Activated CD4-positive, alpha-beta T cell treated with anti-CD3 and anti-CD28 coated beads, Interleukin-2, amount 10 ng/mL, durations not matched to agents 7 days and 5 days (primary cell): Measurements from ENCODE around the gene ZSWIM8. TPM values are rescaled to one million over a fixed set of nuclear protein-coding genes. Genes with fewer than 3 reads are reported as not detected.
"Not testable (repeated sequence)": the region's sequence is repeated elsewhere in the genome, so short reads cannot be mapped to it uniquely, and the experiment has no call there.

Experiments
- CTCF ChIA-PET: fragments of 350-600 bp; sonication (Branson Sonifier 250); formaldehyde crosslinking; loops from one replicate; lab custom pipeline; 2021; ENCODE audit warnings: antibody characterized with exemption; lab: Charles Lee
- POLR2A ChIA-PET: fragments of 350-600 bp; sonication (Branson Sonifier 250); formaldehyde crosslinking; loops from one replicate; lab custom pipeline; 2021; ENCODE audit warnings: antibody characterized with exemption; lab: Charles Lee
- DNase-seq: peaks from one replicate; pipeline ENCODE4 v3.0.0-alpha.2; 2020
- H3K27ac Mint-ChIP-seq: one replicate; pipeline ENCODE4 v1.8.0; 2021; ENCODE audit warnings: mild to moderate bottlenecking, moderate library complexity, mixed read lengths
- H3K27me3 Mint-ChIP-seq: one replicate; pipeline ENCODE4 v1.8.0; 2021; ENCODE audit warnings: mixed read lengths
- H3K36me3 Mint-ChIP-seq: one replicate; pipeline ENCODE4 v1.8.0; 2021; ENCODE audit warnings: low read depth, mixed read lengths
- H3K4me1 Mint-ChIP-seq: one replicate; pipeline ENCODE4 v1.8.0; 2021; ENCODE audit warnings: mixed read lengths
- H3K4me3 Mint-ChIP-seq: one replicate; pipeline ENCODE4 v1.8.0; 2021; ENCODE audit warnings: mild to moderate bottlenecking, moderate library complexity, mixed read lengths
- H3K9me3 Mint-ChIP-seq: one replicate; pipeline ENCODE4 v1.8.0; 2021; ENCODE audit warnings: mixed read lengths
- total RNA-seq, 2 experiments: library from RNA; stranded (reverse); gene quantifications; one replicate each; pipeline ENCODE4 v1.2.3, GENCODE V29; 2021

Gene ZSWIM8
- total RNA-seq, 2 experiments from 2014 or later, result 79.2 to 87.3 TPM

- ChIA-PET CTCF (interaction anchor here (2.2 kb wide), 1 partner anchor 11 kb away, joined by 7 read pairs; no protein-coding TSS in a partner anchor), POLR2A (no interaction called here)
- no peaks in the 10 kb centered on the region for H3K9me3 Mint-ChIP-seq
- H3K27ac Mint-ChIP-seq, result no peak overlapping the region
- no peak for DNase-seq
- H3K27me3 Mint-ChIP-seq, result no peaks in the 10 kb centered on the region
- H3K4me1 Mint-ChIP-seq, result no peaks in the 10 kb centered on the region
- peaks cover 30% of the 10 kb centered on the region for H3K36me3 Mint-ChIP-seq
- H3K4me3 Mint-ChIP-seq, result no peak overlapping the region
These were observed 38.8 kb downstream of the ZSWIM8 start for GRCh38 chr10:73824146-73824725.

GRCh38 chr10:73827346-73828089 is 42.1 kb downstream of the ZSWIM8 start:
- Mint-ChIP-seq H3K4me1 (no peaks in the 10 kb centered on the region), H3K9me3 (no peaks in the 10 kb centered on the region), H3K4me3 (no peak overlapping the region), H3K36me3 (peaks cover 26% of the 10 kb centered on the region), H3K27me3 (no peaks in the 10 kb centered on the region), H3K27ac (no peak overlapping the region)
- no peak for DNase-seq
- ChIA-PET POLR2A (interaction anchor here (0.6 kb wide), 1 partner anchor 469 kb away, joined by 4 read pairs; the partner anchor contains the start of gene CFAP70), CTCF (interaction anchor here (1.1 to 1.8 kb wide), 5 partner anchors 8 to 113 kb away, joined by 3 to 8 read pairs (median 4); no protein-coding TSS in a partner anchor)

GRCh38 chr10:73828161-73828560 is 42.8 kb downstream of the ZSWIM8 start:
- DNase-seq, result no peak
- POLR2A ChIA-PET, result interaction anchor here (0.6 kb wide), 1 partner anchor 469 kb away, joined by 4 read pairs; the partner anchor contains the start of gene CFAP70
- Mint-ChIP-seq H3K4me3 (no peak overlapping the region), H3K9me3 (no peaks in the 10 kb centered on the region), H3K36me3 (peaks cover 24% of the 10 kb centered on the region), H3K27ac (no peak overlapping the region), H3K4me1 (no peaks in the 10 kb centered on the region), H3K27me3 (no peaks in the 10 kb centered on the region)
- CTCF ChIA-PET, result interaction anchor here (1.5 to 1.8 kb wide), 2 partner anchors 9 to 112 kb away, joined by 4 to 8 read pairs; no protein-coding TSS in a partner anchor

- H3K36me3 Mint-ChIP-seq, result peaks cover 21% of the 10 kb centered on the region
- CTCF ChIA-PET, H3K9me3 Mint-ChIP-seq, H3K27me3 Mint-ChIP-seq, H3K27ac Mint-ChIP-seq, H3K4me3 Mint-ChIP-seq, H3K4me1 Mint-ChIP-seq, DNase-seq: not testable (repeated sequence)
- POLR2A ChIA-PET, result interaction anchor here (0.6 kb wide), 1 partner anchor 582 kb away, joined by 3 read pairs; no protein-coding TSS in a partner anchor
These were observed 43.7 kb downstream of the ZSWIM8 start for GRCh38 chr10:73829090-73829489.

- H3K4me1 Mint-ChIP-seq, result no peaks in the 10 kb centered on the region
- no peak for DNase-seq
- H3K27ac Mint-ChIP-seq, result no peak overlapping the region
- ChIA-PET POLR2A (no interaction called here), CTCF (interaction anchor here (0.7 kb wide), 1 partner anchor 44 kb away, joined by 3 read pairs; no protein-coding TSS in a partner anchor)
- no peaks in the 10 kb centered on the region for H3K27me3 Mint-ChIP-seq
- no peaks in the 10 kb centered on the region for H3K9me3 Mint-ChIP-seq
- H3K36me3 Mint-ChIP-seq, result peaks cover 15% of the 10 kb centered on the region
- no peak overlapping the region for H3K4me3 Mint-ChIP-seq
These were observed 51.1 kb downstream of the ZSWIM8 start for GRCh38 chr10:73836427-73836980.

GRCh38 chr10:73837072-73837471 is 51.7 kb downstream of the ZSWIM8 start:
- Mint-ChIP-seq H3K27me3 (no peaks in the 10 kb centered on the region), H3K4me1 (no peaks in the 10 kb centered on the region), H3K9me3 (no peaks in the 10 kb centered on the region), H3K4me3 (no peak overlapping the region), H3K36me3 (peaks cover 18% of the 10 kb centered on the region), H3K27ac (no peak overlapping the region)
- ChIA-PET POLR2A (no interaction called here), CTCF (no interaction called here)
- no peak for DNase-seq

GRCh38 chr10:73838008-73838567 is 52.7 kb downstream of the ZSWIM8 start:
- no peaks in the 10 kb centered on the region for H3K27me3 Mint-ChIP-seq
- ChIA-PET CTCF (interaction anchor here (1.0 to 1.2 kb wide), 3 partner anchors 12 to 103 kb away, joined by 3 to 6 read pairs (median 4); no protein-coding TSS in a partner anchor), POLR2A (interaction anchor here (0.6 kb wide), 1 partner anchor 39 kb away, joined by 10 read pairs; no protein-coding TSS in a partner anchor)
- no peaks in the 10 kb centered on the region for H3K4me1 Mint-ChIP-seq
- H3K36me3 Mint-ChIP-seq, result peaks cover 18% of the 10 kb centered on the region
- no peak overlapping the region for H3K4me3 Mint-ChIP-seq
- DNase-seq, result no peak
- no peak overlapping the region for H3K27ac Mint-ChIP-seq
- no peaks in the 10 kb centered on the region for H3K9me3 Mint-ChIP-seq

GRCh38 chr10:73838827-73839226 is 53.4 kb downstream of the ZSWIM8 start:
- ChIA-PET CTCF (interaction anchor here (1.1 to 1.2 kb wide), 4 partner anchors 10 to 101 kb away, joined by 3 to 6 read pairs (median 4); no protein-coding TSS in a partner anchor), POLR2A (no interaction called here)
- H3K27ac Mint-ChIP-seq, result no peak overlapping the region
- H3K36me3 Mint-ChIP-seq, result peaks cover 23% of the 10 kb centered on the region
- H3K9me3 Mint-ChIP-seq, result no peaks in the 10 kb centered on the region
- DNase-seq, result no peak
- H3K27me3 Mint-ChIP-seq, result no peaks in the 10 kb centered on the region
- no peak overlapping the region for H3K4me3 Mint-ChIP-seq
- no peaks in the 10 kb centered on the region for H3K4me1 Mint-ChIP-seq

- Mint-ChIP-seq H3K36me3 (peaks cover 20% of the 10 kb centered on the region), H3K27me3 (no peaks in the 10 kb centered on the region), H3K4me3 (no peak overlapping the region), H3K9me3 (no peaks in the 10 kb centered on the region), H3K4me1 (no peaks in the 10 kb centered on the region), H3K27ac (no peak overlapping the region)
- POLR2A ChIA-PET, result no interaction called here
- CTCF ChIA-PET, result interaction anchor here (0.8 to 1.2 kb wide), 5 partner anchors 9 to 101 kb away, joined by 3 to 6 read pairs (median 4); no protein-coding TSS in a partner anchor
- DNase-seq, result no peak
These were observed 54.0 kb downstream of the ZSWIM8 start for GRCh38 chr10:73839276-73839966.

- Mint-ChIP-seq H3K4me3 (no peak overlapping the region), H3K36me3 (peaks cover 24% of the 10 kb centered on the region), H3K4me1 (no peaks in the 10 kb centered on the region), H3K27ac (no peak overlapping the region), H3K27me3 (no peaks in the 10 kb centered on the region), H3K9me3 (no peaks in the 10 kb centered on the region)
- POLR2A ChIA-PET, result no interaction called here
- DNase-seq, result no peak
- CTCF ChIA-PET, result interaction anchor here (0.8 to 1.2 kb wide), 4 partner anchors 9 to 100 kb away, joined by 3 to 4 read pairs (median 4); no protein-coding TSS in a partner anchor
These were observed 54.6 kb downstream of the ZSWIM8 start for GRCh38 chr10:73840056-73840402.

GRCh38 chr10:73840403-73841060 is 55.1 kb downstream of the ZSWIM8 start:
- no peaks in the 10 kb centered on the region for H3K27me3 Mint-ChIP-seq
- H3K4me1 Mint-ChIP-seq, result no peaks in the 10 kb centered on the region
- H3K27ac Mint-ChIP-seq, result no peak overlapping the region
- H3K4me3 Mint-ChIP-seq, result no peak overlapping the region
- ChIA-PET POLR2A (no interaction called here), CTCF (interaction anchor here (0.5 to 1.6 kb wide), 4 partner anchors 23 to 1175 kb away, joined by 3 to 7 read pairs (median 4); no protein-coding TSS in a partner anchor)
- DNase-seq, result no peak
- no peaks in the 10 kb centered on the region for H3K9me3 Mint-ChIP-seq
- H3K36me3 Mint-ChIP-seq, result peaks cover 26% of the 10 kb centered on the region
